ENCODE data around the gene IQSEC3.
"Not testable (repeated sequence)": the region's sequence is repeated elsewhere in the genome, so short reads cannot be mapped to it uniquely, and the experiment has no call there.

IQSEC3 gene

DNA sequence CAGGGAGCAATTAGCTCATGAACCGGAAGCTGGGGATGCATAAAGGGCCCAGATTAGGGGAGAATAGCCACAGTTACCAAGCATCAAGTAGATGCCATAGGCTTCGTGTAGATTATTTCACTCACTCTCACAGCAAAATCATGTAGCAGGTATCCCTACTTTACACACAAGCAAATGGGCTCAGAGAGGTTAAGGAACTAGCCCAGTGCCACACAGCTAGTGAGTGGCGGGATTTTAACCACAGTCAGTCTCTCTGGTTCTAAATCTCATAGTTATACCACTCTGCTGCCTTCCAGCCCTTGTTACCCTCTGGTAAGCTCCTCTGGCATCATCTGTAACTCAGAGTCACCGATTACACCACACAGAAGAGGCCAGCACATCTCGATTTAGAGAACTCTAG lies 49.0 kb downstream of the IQSEC3 start:
- DNase-seq = no peak

DNA sequence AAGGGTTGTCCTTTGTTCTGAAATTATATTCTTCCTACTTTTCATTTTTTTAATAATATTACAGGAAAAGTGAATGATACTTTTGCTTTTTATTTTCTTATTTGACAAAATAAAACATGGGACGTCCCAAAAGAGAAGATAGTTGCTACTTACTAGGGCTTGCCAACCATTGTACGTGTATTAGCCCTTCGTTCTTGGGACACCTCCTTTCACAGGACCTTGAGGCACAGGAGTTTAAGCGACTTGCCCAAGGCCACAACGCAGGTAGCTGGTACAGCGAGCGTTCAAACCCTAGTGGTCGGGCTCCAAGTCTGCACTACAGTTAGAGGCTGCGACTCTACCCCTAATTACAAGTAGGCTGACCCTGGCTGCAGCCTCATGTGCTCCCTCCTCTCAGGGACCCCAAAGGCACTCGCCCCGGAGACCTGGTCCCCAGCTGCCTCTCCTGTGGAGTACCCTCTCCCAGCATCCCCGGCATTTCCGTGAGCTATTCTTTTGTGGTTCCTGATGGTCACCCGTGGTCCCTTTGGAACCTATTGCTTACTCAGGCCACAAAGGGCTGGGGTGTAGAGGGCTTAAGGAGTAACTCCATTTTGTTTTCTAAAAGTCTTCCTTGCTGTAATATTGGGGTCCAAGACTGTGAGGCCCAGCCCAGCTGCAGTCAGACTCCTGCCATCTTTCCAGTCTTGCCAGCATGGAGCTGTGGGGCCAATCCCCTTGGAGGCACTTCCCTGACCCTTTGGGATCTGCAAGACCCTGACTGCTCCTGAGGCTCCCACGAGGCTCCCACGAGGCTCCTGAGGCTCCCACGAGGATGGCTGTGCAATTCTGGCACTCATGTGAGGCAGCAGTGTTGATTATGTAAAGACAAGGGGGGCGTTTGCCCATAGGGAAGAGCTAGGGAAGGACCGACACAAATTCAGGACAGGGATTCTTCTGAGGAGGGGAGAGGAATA lies 49.7 kb downstream of the IQSEC3 start:
- DNase-seq = no peak

DNA sequence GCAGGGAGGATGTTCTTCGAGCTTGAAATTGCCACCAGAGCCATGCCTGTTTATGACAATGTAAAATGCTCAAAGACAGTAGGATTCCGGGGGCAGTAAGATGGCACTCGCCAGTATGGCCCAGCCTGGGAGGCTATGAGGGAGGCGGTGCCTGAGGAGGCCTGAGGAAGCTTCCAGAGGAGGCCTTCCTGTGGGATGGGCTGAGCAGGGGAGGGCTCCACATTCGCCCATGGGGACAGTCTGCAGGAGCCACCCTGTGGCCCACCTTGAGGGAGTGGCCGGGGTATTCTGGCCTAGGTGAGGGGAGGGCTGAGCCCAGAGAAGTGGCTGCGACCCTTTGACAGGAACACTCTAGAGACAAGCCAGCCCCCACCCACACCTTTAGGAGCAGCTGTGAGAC lies 50.7 kb downstream of the IQSEC3 start:
- no peak for DNase-seq

DNA sequence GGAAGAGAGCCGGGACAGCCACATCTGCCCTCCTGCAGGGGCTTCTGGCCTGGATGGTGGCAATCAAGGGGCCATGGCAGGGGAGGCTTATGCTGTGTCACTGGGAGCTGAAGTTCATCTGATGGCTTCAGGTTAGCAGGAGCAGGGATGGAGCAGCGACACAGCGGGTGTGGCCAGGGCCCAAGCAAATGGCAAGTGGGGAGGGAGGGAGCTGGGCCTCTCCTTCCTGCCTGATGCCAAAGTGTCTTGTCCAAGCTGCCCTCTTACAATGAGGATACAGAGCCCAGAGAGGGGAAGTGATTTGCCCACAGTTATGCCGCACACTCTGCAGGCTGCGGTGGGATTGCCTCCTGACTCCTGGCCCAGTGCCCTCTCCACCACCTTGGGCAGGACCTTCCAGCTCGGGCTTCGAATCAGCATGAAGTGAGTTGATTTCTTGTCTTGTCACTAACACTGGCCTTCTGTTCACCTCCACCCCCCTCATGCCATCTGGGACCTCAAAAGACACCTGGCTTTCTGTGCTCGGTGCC lies 51.3 kb downstream of the IQSEC3 start:
- DNase-seq = no peak

DNA sequence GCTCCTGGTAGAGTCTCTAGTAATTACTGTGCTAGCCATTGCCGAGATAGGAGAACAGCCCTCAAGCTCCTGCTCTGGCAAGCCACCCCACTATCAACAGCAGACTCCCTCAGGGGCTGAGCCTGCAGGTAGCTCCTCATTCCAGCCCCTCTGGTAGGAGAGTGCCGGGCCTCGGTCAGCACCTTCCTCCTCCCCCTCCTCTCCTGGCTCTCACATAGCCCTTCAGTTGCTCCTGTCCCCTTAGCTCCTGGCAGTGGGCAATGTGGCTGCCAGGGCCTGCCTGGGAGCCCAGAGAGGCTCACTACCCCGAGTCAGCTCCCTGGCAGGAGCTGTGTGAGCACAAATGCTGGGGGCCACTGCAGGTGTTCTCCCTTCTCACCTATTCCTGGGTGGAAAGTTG lies 52.0 kb downstream of the IQSEC3 start:
- DNase-seq = no peak

DNA sequence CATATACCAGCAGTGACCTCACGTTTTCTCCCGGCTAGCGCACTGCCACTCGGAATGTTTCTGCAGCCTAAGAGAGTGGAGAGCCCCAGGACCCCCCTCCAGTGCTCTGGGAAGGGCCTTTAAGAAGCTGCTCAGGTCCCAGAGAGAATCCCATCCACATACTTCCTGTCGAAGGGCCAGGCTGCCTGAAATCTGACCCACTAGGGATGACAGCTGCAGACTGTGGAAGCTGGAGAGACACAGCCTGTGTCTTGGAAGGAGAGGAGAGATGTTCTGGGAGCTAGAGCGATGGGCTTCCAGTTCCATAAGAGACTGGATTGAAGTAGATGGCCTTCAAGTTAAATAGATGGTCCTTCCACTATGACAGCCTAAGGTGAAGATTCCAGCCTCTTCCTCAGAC lies 54.4 kb downstream of the IQSEC3 start:
- DNase-seq = no peak

DNA sequence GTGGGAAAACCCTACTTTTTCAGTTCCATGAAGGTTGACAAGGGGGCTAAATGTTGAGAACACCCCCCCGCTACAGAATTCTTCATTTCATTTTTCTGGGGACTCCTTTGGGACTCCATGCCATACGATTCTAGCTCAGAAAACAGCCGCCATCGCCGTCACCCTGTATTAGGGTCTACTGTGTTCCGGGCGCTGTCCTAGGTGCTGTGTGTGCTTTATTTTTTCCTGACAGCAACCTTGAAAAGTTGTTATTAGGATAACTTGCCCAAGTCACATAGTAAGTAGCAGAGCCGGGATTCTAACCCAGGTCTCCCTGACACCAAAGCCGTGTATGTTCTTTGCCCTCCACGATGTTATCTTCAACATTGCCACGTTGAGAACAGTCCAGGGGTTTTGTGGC lies 55.1 kb downstream of the IQSEC3 start:
- DNase-seq = no peak

DNA sequence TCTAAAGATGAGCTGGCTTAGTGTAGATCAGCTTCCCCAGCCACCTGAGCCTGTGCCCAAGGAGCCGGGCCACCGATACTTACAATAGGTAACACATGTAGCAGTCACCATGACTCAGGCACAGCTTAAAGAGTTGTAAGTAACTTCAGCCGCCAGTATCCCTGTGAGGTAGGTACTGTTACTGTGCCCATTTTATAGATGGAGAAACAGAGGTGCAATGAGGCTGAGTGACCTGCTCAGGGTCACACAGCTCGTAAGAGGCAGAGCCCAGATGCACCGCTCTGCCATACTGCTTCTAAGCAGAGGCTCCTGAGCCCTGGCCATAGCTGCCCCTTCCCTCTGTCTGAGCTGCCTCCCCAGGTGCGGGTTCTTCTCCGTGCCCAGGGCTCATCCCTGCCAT lies 58.5 kb downstream of the IQSEC3 start:
- DNase-seq = no peak

DNA sequence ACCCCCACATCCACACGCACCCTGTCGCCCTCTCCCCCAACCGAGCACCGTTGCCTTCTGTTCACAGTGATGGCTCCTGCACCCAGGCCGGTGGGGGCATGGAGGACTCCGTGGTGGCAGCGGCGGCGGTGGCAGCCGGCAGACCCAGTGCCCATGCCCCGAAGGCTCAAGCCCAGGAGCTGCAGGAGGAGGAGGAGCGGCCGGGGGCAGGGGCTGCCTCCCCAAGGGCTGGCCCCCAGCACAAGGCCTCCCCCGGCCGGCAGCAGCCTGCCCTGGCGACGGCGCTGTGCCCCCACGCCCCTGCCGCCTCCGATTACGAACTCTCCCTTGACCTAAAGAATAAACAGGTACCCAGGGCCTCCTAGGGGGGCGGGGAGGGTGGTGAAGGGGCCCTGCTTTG lies 59.0 kb downstream of the IQSEC3 start:
- DNase-seq = no peak

DNA sequence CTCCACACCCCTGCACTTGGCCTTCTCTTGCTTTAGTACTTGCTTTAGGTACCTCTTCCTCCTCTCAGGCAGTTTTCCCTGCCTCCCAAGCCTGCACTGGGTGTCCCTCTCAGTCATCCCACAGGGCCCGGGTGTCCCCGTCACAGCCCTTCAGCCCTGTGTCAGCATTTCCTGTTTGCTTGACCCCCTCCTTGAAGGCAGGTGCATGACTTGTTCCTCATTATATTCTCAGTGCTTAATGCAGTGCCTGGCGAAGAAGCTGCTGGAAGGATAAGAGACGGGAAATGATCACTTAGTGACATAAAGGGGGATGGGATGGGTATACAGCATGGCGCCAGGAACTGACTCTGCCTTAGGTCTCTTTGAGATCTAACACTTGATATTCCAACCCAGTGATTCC lies 61.5 kb downstream of the IQSEC3 start:
- no peak for DNase-seq

DNA sequence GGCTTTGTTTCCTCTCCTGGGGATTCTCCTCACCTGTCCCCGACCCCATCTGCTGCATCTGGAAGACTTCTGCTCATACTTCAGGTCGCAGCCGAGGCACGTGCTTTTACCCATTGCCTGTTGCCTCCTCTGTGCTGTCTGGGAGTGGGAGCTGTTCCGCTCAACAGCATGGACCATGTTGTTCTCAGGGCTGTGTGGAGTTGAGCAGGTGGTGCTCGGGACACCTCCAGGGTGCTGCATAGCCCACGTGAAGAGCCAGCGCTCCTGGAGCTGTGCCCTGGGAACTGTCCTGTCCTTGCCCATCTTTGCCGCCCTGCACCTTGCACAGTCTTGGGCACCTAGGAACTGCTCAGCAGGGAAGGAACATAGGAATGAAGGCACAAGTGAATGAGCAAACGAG lies 62.4 kb downstream of the IQSEC3 start:
- no peak for DNase-seq

DNA sequence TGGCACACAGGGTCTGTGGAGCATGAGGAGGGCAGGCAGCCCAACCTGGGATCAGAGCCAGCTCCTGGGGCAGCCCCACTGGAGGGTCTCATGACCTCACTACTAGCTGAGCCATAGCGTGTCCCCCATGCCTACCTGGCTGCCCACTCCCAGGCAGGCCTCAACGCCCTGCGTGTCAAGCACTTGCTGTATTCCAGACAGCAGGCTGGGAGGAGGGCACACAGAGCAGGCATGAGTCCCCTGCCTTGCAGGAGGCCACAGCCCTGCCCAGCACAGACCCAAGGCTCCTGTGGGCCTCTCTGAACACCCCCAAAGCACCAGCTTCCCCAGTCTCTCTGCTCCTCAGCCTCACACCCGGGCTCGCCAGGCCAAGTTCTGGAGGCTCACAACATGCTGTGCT lies 64.0 kb downstream of the IQSEC3 start:
- DNase-seq = no peak

DNA sequence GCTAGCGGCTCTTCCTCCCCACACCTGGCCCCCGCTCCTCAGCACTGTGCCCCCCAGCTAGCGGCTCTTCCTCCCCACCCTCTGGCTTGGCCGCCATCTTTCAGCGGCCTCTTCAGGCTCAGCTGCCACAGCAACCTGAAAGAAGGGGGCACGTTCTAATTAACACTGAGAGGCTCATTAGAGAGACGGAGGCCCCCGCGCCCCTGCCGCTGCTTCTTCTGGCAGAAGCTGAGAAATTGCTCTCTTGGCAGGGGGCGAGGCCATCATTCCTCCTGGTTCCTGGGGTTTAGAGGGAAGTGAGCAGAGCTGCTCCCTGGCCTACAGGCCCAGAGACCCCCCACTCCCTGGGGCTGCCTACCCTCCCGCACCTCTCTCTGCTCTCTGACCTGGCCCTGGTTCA lies 64.4 kb downstream of the IQSEC3 start:
- no peak for DNase-seq

DNA sequence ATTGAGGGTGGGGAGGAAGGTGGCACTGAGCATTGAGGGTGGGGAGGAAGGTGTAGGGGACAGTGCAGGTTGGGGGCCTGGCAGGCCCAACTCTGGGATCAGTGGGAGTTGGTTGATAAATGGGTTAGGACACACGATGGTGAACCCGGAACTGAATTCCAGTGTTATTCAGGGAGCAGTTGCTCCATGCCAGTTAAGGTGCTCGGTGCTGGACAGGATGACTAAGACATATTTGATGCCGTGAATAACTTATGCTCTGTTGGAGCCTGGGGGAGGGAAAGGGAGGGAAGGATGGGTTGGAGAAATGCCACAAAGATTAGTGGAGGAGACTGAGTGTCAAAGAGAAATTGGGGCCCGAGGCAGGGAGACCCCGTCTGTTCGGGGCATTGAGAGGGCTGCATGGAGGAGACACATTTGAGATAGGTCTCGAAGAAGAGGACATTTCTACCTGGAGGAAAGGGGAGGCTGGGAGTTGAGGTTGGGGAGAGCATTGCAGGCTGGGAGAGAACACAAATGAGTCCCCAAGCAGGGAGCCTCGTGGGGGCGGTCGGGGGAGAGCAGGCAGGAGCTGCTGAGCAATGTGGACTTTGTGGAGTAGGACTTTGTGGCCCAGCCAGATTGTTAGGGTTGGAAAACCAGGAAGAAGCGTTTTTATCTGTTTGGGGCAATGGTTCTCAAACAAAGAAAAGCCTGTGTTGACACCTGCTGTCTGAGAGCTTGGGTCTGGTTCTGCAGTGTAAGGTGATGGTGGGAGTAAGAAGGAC lies 65.3 kb downstream of the IQSEC3 start:
- no peak for DNase-seq

DNA sequence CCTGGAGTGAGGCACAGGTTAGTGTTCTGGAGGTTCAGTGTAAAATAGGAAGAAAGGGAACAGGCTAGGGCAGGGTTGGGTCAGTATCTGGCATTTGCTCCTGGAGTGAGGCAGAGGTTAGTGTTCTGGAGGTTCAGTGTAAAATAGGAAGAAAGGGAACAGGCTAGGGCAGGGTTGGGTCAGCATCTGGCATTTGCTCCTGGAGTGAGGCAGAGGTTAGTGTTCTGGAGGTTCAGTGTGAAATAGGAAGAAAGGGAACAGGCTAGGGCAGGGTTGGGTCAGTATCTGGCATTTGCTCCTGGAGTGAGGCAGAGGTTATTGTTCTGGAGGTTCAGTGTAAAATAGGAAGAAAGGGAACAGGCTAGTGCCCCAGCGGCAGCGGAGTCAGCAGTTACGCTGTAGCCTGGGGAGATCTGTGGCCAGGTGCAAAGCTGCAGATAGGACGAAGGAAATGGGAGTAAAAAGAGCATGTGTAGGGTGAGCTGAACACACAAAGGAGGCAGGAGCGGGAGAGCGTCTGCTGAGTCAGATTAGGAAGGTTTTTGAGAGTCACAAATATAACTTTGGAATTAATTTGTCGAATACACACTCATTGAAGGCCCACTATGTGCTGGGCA lies 67.2 kb downstream of the IQSEC3 start:
- not testable (repeated sequence) for DNase-seq

DNA sequence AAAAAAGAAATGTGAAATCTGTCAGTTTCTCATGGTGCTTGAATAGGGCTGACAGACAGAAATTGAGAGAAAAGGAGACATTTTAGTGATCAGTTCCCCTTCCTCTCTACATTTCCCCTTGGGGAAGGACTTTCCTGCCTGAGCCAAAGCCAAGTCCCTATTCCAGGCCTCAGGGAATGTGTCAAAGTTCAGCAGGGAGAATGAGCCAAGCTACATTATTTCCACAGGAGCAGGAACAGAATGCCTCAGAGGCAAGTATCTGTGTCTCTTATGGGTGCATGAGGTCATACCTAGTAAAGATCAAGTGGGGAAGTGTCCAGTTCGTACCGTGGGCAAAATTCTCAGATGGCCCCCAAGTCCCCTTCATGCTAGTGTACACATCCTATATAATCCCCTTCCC lies 68.6 kb downstream of the IQSEC3 start:
- DNase-seq = no peak

DNA sequence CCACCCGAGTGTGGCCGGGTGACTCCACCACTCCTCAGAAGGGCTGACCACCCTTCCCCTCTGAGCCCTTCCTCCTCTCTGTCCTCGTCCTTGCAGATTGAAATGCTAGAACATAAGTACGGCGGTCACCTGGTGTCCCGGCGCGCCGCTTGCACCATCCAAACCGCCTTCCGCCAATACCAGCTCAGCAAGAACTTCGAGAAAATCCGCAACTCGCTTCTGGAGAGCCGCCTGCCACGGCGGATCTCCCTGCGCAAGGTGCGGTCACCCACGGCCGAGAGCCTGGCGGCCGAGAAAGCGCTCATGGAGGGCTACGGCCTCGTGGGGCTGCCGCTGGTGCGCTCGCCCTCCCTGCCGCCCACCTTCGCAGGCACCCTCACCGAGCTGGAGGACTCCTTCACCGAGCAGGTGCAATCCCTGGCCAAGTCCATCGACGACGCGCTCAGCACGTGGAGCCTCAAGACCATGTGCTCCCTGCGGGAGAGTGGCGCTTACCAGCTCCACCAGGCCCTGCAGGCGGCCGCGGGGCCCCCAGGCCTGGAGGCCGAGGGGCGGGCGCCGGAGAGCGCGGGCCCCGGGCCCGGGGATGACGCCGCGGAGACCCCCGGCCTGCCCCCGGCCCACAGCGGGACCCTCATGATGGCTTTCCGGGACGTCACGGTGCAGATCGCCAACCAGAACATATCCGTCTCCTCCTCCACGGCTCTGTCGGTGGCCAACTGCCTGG lies 71.8 kb downstream of the IQSEC3 start:
- DNase-seq = no peak

DNA sequence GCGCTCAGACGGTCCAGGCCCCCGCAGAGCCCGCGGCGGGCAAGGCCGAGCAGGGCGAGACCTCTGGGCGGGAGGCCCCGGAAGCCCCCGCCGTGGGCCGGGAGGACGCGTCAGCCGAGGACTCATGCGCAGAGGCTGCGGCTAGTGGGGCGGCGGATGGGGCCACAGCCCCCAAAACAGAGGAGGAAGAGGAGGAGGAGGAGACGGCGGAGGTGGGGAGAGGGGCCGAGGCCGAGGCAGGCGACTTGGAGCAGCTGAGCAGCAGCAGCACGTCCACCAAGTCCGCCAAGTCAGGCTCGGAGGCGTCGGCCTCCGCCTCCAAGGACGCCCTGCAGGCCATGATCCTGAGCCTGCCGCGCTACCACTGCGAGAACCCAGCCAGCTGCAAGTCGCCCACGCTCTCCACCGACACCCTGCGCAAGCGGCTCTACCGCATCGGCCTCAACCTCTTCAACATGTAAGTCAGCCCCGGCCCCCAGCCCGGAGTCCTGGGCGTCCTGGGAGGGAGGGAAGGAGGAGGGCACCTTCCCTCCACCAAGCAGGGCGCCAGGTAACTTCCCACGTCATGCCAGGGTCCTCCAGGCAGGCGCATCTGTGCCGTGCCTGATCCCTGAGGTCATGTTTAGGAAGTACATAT lies 72.4 kb downstream of the IQSEC3 start:
- no peak for DNase-seq

DNA sequence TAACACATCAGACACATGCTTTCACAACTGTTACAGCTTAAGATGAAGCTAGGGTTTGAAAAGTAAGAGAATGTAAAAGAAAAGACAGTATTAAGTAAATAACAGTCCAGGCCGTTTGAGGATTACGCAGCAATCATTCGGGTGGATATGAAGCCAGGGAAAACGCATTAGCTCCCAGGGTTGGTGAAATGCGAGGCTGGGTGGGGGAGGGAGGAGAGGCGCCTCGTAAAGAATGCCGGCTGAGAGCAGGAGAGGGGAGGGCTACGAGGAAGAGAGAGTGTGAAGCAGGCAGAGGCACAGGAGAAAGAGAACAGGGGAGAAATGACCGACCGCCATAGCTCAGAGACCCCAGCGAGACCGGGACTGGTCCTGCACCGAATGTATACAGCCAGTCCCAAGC lies 73.0 kb downstream of the IQSEC3 start:
- DNase-seq = no peak

DNA sequence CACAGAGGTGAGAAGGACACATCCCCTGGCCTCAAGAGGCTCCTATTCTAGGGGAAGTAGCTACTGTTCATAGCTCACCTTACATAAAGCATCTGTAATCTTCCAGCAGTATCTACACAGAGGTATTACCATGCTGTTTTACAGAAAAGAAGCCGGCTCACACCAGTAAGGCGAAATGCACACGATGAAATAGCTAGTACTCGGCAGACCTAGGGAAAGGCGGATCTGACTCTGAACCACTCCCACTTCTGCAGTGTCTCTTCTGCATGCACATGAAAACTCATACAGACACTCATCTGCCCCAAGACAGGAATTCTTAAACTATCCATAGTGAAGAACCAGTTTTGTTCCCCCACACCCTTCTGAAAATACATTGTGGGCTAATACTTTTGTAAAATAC lies 73.6 kb downstream of the IQSEC3 start:
- DNase-seq = no peak

DNA sequence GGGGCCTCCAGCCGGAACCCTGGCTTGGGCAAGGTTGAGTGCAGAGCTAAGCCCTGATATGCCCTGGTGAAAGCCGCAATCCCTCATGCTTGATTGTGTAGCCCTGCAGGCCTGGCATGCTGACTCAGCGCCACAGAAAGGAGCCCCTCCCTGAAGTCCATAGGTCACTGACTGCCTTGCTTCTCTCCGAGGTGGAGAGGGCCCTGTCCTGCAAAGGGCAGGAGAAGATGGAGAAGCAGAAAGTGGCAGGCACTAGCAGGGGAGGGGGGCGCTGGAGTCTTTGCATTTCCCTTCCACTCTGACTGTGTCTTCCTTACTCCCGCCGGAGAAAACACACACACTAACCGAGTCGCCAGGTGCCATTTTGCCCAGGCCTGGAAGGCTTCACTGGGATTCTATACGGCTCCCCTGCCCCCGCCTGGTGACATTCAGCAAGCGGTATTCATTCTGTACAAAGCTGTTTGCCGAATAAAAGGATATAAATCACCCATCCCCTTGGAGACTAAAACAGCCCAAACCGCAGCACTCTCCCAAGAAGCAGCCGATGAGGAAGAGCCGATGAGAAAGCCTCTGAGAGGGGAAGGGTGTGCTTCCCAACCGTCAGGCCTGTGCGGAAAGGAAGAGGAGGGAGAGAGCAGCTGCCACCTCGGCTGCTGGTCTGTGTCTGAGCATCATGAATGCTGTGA lies 77.5 kb downstream of the IQSEC3 start:
- no peak for DNase-seq
